Pulmonary artery endothelial cell (primary cell): ENCODE measurements around the gene MAP1LC3A. TPM values are rescaled to one million over a fixed set of nuclear protein-coding genes. Genes with fewer than 3 reads are reported as not detected.

Experiments used
- DNase-seq: peaks from one replicate; pipeline ENCODE4 v3.0.0-alpha.2; 2011; ENCODE audit warnings: low read depth, low spot score
- total RNA-seq: library from RNA; depleted of rRNA; stranded (reverse); fragments of >200 nt; gene quantifications from 2 replicates; pipeline ENCODE4 v1.2.3, GENCODE V29; 2014

MAP1LC3A gene
- total RNA-seq, 1 donor from 2014 or later: 22.0 TPM

DNA sequence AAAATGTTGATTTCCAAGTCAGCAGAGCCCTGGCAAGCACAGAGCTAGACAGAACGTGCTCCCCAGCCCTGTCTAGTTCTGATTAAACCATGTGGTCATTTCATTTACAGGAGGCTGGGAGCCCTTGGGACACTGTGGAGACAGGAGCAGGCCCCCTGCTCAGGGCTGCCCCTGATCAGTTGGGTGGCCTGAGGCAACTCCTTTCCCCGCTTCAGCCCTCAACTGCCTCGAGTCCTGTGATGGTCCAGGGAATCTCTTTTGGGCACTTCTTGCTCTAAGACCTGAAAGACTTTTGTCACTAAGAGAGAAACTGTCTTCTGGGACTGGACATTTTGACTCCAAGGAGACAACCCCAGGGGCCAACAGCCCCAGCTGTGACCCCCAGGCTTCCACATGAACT lies 28.8 kb upstream of the MAP1LC3A start:
- DNase-seq: no peak

DNA sequence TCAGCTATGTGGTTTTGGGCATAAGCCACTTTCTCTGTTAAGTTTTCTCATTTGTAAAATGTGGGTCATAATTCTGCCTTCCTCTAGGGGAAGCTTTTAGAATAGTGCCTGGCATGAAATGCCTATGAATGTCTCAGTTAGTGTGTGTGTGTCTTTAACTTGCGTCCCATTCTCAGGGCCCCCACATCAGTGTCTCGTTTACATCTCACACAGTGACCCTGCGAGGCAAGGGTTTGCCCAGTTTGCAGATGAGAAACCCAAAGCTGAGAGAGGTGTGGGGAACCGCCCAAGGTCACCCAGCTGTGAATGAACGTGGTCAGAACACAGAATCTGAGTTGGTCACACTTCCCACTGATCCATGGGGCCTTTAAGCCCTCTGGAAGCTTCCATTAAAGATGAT lies 28.2 kb upstream of the MAP1LC3A start:
- DNase-seq: no peak

DNA sequence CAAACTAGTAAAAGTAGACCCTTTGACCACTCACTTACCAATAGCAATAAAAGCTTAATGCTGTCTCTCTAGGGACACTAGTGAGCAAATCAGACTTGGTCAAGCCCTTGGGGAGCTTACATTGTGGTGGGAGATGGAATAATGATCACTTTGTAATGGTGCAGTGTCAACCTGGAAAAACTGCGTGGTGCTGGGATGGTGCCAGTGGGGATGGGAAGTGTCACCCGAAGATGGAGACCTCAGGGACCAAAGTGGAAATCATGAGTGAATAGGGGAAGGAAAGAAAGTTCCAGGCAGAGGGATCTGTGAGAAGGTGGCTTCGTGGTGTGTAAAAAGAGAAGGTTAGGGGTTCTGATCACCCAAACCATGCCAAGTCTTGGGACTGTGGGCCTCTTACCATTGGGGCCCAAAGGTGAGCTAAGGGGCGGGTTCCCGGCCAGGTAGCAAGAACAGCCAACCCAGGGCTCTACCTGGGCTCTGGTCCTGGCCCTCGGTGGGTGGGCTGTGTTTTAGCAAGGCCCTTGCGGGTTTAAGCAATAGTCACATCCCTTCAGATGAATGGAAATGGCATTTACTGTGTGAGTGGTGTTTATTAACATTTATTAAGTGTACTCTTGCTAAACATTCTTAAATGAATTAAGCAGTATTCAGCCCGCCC lies 26.8 kb upstream of the MAP1LC3A start:
- no peak for DNase-seq

DNA sequence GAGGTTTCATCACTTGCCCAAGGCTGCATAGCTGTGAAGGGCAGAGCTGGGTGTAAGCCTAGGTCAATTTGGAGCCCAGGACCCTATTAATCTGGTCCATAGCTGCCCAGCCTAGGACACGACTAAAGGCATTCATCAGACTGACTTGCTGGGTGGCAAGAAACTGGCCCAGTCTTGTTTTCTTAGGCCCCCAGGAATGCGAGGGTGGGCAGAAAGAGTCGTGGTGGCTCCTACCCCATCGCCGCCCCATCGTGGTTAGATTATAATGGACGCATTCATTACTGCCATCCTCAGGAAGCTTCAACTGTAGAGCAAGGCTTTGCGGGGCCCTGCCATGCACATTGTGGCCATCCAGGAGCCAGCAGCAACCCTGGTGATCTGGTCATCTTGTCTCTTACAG lies 26.2 kb upstream of the MAP1LC3A start:
- no peak for DNase-seq

DNA sequence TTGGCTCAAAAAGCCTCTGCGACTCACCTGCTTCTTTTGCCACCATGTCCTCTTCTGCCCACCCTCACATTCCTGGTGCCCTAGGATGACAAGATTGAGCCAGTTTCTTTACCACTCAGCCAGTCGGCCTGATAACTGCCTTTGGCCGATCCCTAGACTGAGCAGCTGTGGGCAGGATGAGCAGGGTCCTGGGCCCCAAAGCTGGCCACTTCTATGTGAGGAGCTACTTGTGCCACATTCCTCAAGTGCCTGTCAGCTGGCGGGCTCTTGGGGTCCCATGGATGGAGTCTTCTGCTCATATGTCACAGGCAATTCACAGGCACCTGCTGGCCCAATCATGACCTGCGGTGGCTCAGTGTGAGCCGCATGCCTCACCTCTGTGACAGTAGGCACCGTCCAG lies 25.8 kb upstream of the MAP1LC3A start:
- no peak for DNase-seq

DNA sequence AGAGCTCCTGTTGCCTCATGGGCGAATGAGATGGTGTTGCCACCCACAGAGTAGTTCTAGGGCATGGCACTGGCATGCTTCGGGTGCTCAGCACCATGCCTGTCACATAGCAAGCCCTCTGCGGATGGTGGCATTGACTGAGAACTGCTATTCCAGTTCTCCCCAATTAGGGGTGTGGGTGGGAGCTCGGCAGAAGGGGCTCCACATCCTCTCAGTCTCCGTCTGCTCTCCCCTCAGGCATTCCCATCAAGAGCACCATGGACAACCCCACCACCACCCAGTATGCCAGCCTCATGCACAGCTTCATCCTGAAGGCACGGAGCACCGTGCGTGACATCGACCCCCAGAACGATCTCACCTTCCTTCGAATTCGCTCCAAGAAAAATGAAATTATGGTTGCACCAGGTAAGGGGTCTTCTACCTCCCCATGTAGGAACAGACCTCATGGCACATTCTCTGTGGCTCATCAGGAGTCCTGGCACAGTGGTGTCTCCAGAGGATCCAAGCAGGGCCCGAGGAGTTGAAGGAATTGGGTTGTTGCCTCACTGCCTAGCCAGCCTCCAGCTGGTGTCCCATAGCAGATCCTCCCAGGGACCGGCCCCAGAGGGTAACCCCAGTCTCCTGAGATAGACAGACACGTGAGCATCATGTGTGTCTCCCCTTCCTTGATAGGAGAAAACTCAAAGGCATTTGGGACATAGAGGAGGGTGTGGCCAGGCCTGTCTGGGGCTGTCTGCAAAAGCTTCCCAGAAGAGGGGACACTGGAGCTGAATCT lies 23.9 kb upstream of the MAP1LC3A start:
- no peak for DNase-seq

DNA sequence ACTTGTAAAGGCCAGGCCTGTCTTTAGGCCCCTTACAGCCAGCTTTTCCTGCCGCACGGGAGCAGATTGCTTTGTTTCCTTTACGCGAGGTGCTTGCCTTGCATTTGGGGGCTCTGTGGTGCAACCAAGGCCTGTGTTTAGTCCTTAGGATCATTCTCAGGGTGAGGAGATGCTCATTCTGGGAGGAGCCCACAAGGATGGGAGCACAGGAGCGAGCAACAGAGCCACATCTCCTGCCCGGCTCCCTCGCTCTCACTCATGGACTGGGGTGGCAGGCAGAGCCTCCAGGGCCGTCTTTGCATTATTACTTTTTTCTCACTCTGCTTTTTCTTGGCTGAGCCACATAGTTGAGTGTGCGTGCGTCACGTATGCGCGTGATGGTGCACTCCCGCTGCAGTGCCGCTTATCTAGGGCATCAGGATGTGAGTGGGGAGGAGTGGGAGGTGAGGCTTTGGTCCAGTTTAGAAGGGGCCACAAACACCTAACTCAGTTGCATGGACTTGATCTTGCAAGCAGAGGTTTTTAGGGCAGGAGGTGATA lies 23.1 kb upstream of the MAP1LC3A start:
- DNase-seq: no peak

DNA sequence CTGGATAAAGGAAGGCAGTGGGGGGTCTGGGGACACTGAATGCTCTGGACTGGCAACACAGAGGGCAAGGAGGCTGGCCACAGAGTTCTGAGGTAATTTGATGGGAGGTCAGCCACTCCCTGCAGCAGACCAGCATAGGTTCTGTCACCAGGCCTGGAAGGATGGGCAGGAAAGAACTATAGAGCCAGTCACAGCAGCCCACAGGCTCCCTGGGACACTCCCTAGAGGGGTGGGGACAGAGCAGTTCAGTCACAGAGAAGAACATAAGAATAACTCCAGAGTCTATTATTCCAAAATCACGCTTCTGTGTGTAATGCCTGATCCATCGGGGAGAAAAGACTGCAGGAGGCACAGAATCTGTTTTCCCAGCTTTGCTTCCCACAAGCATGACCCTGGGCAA lies 22.7 kb upstream of the MAP1LC3A start:
- DNase-seq: no peak

DNA sequence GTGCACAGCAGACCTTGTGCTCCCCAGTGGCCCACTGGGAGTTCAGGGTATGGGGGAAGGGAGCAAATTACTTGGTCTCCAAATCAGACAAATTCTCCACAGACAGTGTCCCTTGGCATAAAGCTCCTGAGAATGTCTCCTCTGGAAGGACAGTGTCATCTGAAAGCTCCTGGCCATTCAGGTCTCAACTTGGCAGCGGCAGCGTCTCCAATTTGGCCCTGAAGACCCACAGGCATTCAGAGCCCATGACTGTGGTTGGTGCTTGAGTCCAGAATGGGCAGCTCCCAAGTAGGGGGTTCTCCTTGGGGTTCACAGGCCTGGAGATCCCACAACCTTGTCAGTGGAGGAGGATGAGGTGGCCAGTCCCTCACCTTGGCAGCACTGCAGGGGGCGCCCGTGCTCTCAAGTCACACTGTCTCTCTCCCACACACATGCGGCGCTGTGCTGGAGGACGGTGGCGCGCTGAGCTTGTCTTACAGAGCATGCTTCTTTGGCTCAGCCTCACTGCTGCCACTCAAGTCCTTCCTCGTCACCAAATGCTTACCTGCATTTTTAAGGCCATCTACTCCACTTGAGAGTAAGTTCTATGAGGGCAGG lies 21.6 kb upstream of the MAP1LC3A start:
- DNase-seq: no peak

DNA sequence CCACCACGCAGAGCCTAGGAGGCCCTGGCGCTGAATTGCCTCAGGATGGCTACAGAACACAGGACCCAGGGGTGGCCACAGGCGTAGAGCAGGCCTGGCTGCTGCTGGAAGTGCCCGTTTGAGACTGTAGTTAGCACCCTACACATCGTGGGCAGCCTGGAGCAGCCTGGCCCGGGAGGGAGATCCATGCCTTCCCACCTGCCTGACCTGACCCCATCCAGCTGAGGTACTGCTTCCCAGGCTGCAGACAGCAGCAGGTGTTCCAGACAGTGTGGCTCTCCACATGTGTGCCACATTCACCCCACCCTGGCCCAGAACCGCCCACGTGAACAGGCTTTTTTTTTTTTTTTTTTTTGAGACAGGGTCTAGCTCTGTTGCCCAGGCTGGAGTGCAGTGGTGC lies 20.9 kb upstream of the MAP1LC3A start:
- no peak for DNase-seq

DNA sequence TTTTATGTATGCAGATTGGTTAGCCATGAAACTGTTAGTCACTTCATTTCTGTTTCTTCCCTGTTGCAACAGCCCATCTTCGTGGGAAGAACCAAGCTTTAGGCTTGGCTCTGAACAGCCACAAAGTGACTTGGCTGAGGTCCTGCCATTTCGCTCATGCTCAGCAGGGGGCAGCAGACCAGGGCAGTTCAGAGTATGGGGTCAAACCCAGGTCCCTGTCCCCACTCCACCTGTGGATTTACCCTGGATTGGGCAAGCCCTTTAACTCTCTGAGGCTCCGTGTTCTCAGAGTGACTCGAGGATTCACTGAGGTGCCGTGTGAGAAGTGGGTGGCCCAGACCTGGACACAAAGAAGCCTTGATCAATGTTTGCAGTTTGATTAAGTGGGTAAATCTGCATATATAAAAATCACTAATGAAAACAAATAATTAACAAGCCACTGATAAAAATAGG lies 19.8 kb upstream of the MAP1LC3A start:
- DNase-seq: no peak

DNA sequence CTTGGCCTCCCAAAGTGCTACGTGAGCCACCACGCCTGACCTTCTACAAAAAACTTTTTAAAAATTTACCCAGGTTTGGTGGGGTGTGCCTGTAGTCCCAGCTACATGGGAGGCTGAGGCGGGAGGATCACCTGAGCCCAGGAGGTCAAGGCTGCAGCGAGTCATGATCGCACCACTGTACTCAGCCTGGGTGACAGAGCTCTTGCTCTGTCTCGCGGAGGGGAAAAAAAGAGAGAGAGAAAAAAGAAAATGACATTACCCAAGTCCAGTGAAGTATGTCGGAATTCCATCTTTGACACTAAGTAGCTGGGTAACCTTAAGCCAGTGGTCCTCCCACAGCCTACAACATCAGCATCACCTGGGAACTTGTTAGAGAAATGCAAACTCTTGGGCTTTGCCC lies 18.8 kb upstream of the MAP1LC3A start:
- DNase-seq: no peak

DNA sequence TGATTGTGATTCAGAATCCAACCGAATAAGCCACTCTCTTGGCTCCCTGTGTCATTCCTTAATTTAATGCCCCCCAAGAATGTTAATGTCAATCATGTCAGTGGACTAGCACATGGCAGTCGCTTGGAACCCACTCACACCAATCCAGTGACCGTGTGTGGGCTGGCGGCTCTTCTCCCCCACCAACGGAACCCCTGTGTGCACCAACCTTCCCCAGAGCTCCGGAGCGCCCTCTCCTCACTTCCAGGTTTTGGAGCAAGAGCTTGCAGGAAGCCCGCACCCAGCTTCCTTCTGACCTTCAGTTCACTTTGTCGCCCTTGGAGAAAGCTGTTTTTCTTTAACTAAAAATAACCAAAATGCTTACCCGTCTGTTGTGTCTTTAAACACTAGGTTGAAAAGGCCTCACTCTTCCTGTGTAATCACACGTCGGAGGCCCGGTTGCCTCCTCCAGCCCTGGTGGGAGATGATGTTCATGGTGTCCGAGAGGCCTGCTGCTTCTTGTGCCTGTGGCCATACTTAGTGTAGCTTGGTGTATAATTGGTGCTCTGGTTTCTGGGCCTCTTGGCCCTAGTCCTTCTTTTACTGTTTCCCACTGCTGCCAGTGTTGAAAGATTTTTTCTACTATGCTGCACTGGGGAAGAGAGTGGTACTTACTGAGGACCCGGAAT lies 17.8 kb upstream of the MAP1LC3A start:
- DNase-seq: no peak

DNA sequence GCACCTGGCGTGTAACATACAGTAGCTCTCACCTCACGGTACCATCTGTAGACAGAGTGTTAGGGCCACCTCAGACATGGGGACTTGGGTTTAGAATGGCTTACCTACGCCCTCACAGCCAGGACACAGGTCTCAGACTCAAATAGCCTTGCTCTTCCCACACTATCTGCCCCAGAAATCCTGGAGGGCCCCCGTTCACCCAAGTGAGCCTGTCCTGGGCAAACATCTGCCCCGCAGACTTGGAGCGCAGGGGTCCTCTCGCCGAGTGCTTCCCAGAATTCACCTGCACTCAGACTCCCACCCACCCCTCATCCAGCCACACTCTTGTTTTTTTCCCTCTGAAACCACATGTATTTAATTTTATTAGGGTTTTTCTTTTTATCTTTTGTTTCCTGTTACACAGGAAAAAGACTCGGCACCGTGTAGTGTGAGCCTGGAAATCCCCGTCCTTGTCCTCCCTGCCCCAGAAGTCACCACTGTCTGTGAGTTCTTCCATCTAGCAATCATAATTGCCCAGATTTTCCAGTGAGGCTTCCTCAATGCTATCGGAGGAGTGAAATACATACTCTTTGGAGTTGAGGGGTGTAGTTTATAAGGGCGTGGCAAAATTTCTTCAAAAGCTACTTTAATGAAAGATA lies 17.1 kb upstream of the MAP1LC3A start:
- no peak for DNase-seq

DNA sequence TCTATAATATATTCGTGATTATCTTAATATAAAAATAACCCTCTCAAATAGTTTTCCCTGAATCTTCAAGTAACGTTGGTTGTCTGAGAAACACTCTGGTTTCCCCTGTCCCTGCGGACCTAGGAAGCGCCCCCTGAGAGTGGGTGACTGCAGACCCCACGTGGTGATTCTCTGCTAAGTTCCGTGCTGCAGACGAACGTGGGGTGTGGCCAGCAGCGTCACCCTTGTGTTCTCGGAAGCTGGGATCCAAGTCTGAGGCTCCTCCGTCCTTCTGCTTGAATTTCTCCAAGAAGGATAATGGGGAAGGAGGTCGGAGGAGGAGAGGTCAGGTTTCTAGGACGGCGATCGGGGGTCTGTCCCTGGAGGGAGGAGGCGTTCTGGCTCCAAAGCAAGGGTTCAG lies 16.6 kb upstream of the MAP1LC3A start:
- no peak for DNase-seq

DNA sequence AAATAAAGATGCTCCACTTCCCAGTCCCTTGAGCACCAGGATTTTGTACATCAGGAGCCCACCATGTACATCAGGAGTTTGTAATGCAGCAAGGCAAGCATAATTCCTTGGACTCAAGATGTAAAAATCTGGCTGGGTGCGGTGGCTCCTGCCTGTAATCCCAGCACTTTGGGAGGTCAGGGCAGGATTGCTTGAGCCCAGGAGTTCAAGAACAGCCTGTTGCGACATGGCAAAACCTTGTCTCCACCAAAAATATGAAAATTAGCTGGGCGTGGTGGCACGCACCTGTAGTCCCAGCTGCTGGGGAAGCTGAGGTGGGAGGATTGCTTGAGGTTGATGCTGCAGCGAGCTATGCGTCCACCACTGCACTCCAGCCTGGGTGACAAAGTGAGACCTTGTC lies 16.1 kb upstream of the MAP1LC3A start:
- DNase-seq: no peak

DNA sequence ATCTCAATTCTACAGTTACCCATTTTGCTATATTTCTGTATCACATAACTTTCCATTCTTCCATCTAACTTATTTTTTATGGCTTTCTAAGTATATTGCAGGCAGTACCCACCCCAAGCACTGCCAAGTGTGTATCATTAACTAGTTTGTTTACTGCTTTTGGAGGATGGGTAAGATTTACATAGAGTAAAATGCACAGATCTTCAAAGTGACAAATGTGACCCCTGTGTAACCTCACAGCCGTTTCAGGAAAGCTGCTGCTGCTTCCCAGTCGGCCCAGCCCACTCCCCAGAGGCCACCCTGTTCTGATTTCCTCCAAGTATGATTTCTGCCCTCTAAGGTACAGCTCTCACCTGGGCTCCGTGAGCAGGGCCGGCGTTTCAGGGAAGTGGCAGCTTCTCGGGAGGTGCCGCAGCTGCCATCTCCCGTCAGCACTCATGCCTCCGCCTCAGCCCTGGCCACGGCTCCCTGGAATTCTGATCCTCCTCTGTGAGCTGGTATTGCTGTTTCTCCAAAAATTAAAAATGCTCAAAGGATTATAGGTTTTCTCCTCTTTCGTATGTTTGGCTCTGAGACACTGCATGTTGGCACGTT lies 15.0 kb upstream of the MAP1LC3A start:
- DNase-seq: no peak

DNA sequence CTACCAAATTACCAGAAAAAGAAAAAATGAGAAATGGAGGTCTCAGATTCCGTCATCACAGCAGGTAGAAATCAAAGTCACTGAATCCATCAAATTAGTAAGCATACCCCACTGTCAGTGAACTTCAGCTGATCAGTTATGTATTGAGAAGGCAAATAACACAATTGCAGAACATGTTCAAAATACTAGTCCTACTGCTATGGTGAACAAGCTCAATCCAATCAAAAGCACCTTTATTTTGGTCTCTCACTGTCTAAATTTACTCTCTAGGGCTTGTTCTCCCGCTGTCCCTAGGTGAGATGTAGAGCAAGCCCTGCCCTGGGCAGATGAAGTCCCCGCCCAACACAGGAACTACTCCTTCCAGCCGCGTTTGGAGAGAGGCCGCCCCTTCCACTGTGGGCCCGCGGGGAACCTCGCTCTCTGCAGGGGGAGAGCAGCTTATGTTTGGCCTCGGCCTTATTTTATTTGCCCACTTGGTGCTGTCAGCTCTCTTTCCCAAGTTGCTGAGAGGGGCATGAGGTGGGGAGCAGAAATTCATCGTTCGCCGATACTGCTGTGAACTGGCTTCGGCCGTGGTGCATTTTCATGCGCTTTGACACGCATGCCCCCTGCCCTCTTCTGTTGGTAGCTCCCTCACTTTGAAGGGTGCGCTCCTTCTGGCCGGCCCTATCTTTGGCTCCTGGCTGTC lies 14.3 kb upstream of the MAP1LC3A start:
- DNase-seq: no peak

DNA sequence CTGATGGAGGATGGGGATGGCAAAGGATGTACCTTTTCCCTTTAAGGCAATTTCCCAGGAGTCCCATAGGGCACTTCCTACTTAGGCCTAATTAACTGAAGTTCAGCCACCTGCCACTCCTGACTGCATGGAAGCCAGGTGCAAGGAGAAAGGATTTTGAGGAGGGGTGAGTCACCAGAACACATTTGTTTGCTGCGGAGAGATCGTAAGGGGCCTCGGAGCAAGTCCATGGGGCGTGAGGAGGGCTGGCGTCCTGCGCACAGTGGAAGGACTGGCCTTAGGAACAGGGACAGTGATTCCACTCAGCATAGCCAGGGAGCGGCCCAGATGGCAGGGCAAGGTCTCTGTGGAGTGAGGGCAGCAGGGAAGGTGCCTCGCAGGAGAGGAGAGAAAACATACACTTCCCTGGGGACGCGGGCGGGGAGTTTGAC lies 11.8 kb upstream of the MAP1LC3A start:
- DNase-seq: no peak

DNA sequence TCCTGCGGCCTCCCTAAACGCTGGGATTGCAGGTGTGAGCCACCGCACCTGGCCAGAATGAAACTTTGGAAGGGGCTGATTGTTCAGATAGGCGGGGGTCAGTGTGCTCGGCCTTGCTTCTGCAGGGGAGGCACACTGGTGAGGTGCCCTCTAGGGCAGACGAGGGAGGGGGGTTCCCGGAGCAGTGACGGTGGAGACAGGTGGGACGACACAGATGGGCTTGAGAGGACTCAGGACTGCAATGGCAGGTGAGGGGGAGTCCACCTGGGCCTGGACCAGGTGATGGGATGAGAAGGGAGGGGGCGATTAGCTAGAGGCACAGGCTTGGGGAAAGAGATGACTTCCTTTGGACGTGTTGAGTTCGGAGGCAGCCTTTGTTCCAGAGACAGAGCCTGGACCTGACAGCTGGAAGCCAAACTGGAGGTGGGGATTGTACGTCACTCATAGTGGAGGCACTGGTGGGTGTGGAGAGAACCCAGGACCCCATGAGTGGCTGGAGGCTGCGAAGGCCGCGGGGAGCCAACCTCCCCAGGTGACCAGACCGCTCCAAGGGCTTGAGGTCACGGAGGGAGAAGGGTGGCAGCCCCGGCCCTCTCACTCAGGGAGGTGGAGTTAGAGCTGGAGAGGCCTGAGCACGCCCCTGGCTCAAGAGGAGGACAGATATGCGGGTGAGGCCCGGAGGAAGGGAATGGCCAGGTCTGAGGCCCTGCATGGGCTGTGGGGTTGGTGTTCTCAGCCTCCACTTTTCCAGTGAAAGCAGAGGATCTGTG lies 10.5 kb upstream of the MAP1LC3A start:
- DNase-seq: no peak
